CMK (cell line): ENCODE data around the gene PUS7L.
"Not testable (repeated sequence)": the region's sequence is repeated elsewhere in the genome, so short reads cannot be mapped to it uniquely, and the experiment has no call there.

Source experiments
- DNase-seq: peaks from one replicate; pipeline ENCODE4 v3.0.0-alpha.2; 2010; ENCODE audit warnings: low read depth

Gene PUS7L

GRCh38 chr12:43749016-43749415 lies 9.6 kb downstream of the PUS7L start:
- no peak for DNase-seq

DNA sequence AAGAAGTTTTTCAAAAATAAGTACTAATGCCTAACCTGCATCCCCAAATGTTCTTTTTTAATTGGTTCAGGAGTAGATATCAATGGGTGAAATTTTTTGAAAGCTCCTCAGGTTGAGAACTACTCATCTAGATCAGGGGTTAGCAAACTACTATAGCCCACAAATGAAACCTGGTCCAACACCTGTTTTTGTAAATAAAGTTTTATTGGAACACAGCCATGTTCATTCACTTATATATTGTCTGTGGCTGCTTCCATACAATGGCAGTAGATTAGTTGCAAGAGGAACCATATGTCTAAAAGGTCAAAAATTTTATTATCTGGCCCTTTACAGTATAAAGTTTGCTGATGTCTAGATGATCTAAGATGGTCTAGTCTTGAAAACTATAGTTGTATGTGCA lies 13.8 kb downstream of the PUS7L start:
- no peak for DNase-seq

GRCh38 chr12:43742106-43742505 lies 16.5 kb downstream of the PUS7L start:
- DNase-seq, result no peak

DNA sequence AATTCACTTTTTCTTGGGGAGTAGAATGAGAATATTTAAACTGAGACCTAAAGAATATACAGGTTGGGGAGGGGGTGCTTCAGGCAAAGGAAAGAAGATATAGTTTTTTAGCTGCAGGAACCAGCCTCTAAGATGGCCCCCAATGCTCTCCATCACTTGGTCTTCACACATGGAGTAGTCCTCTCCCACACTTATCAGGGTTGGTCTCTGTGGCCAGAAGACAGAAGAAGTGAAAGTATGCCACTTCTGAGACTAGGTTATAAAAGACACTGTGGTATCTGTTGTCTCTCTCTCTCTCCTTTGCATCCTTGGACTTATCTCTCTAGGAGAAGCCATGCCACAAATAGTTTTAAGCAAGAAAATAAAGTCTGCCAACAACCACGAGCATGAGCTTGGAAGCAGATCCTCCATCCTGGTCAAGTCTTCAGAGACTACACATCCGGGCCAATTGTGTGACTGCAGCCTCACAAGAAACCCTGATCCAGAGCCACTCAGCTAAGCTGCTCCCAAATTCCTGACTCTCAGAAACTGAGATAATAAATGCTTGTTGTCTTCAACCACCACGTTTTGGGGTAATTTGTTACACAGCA lies 18.0 kb downstream of the PUS7L start:
- no peak for DNase-seq

DNA sequence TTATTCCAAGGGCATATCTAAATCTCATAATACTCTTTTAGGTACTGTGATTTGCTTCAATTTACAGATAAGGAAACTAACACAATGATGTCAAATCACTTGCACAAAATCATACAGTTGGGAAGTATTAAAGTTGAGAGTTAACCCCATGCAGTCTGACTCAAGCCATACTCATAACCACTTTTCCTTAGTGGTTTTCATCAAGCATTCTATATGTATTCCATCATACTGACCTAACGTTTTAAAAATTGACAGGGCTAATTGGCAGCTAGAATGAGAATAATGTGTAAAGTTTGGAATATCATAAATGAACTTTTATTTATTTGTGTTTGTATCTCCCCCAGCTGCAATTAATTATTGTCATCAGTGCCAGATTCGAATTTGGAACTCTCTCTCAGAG lies 20.9 kb downstream of the PUS7L start:
- no peak for DNase-seq

GRCh38 chr12:43736927-43737440 lies 21.6 kb downstream of the PUS7L start:
- no peak for DNase-seq

GRCh38 chr12:43733687-43734086 lies 24.9 kb downstream of the PUS7L start:
- DNase-seq, result no peak

DNA sequence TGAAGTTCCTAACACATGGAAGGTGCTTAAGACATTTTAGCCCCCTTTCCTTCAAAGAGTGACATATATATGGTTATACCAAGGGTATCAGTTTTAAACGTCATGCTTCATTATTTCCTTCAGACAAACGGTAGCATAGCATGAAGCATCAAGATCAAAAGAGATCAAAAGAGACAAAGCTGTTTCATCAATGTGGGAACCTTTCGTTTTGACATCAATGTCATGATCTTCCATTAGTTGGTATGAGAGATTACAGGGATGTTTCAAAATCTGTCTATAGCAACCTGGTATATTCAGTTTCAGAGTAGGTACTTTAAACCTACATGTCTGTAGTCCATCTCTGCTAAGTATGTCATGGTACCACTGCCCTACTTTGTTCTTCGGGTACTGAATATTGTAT lies 28.3 kb downstream of the PUS7L start:
- no peak for DNase-seq

- no peak for DNase-seq
Observed at GRCh38 chr12:43728698-43729097, 29.9 kb downstream of the PUS7L start.

GRCh38 chr12:43728117-43728516 lies 30.5 kb downstream of the PUS7L start:
- DNase-seq, result no peak

DNA sequence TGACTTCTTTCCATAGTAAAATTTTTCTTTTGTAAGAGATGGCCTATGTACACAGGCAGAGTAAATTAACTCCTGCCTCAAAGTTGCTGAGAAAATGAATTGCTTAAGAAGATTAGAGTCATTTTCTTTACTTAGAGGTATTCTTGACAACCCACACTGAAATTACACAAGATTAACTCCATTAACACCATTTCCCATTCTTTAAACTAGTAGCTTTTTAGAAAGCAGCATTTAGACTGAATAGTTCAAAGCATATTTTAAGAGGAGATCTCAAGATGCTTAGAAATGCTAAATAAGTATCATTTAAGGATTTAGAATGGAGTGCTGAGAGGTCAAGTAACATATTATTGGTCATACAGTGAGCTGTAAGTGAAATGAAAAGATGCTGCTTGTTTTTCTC lies 35.5 kb downstream of the PUS7L start:
- DNase-seq, result no peak

DNA sequence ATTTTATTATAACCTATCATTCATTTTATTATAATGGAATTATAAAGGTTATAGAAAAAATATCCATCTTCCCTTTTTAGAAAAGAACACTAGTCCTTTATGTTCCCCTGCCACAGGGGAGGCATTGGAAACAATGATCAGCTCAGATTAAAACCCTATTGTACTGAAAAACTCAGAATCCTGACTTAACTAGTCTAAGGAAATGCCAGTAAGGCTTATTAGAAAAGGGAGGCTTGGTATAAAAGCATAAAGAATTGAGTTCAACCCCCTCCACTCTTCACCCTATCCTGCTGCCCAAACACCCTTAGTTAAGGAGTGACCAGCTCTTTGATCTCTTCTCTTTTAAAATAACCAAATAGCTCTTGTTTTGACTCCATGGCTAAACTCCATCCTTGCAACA lies 36.0 kb downstream of the PUS7L start:
- DNase-seq, result no peak

GRCh38 chr12:43711348-43711747 lies 47.2 kb downstream of the PUS7L start:
- no peak for DNase-seq

GRCh38 chr12:43703772-43704171 lies 54.8 kb downstream of the PUS7L start:
- not testable (repeated sequence) for DNase-seq

DNA sequence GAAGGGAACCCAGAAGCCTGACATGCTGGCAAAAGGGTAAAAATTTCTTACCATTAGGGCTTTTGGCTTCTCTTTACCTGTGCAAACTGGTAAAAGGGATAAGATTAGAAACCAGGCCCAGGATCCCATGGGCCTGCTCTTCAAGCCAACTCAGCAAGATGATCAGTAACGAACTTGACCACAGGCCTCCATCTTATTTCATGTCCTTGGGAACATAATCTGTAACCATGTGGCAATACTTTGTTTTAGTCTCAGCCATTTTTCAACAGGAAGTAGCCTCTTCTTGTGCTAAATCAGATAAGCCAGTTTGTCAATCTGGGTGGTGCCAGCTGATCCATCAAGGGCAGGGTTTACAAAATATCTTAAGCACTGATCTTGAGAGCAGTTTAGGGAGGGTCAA lies 57.4 kb downstream of the PUS7L start:
- DNase-seq, result peak; percentile 20

- DNase-seq, result no peak
Observed at GRCh38 chr12:43696154-43696553, 62.4 kb downstream of the PUS7L start.

DNA sequence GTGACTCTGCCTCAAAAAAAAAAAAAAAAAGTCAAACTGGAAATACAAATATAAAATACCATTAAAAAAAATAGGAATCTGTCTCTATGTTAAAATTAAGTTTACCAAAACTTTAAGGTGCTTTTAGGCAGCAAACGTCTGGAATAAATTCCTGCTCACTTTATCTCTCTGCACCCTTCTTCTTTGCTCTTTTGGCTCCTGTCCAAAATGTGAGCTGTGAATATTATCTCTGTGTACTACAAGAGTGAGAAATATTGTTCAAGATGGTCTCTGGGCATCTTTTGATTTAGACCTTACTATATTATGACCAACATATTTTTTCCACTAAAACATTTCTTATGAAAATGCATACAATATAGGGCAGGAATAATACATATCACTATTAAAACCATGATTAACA lies 63.7 kb downstream of the PUS7L start:
- DNase-seq, result no peak

DNA sequence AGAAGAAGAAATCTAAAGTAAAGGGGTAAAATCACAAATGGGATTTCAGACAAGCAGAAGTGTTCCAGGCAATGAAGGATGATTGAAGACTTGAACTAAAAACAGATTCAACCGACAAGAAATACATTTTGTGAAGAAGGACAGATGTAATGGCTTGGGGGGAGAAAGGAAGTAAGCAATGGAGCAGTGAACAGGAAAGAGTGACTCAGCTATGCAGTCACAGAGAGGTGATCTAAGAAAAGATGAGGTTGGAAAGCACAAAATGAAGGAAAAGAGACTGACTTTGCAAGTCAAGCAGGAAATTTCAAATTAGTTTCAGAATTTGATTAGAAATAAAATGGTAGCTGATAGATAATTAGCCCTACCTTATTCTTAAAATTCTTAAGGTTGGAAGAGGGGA lies 66.5 kb downstream of the PUS7L start:
- no peak for DNase-seq

DNA sequence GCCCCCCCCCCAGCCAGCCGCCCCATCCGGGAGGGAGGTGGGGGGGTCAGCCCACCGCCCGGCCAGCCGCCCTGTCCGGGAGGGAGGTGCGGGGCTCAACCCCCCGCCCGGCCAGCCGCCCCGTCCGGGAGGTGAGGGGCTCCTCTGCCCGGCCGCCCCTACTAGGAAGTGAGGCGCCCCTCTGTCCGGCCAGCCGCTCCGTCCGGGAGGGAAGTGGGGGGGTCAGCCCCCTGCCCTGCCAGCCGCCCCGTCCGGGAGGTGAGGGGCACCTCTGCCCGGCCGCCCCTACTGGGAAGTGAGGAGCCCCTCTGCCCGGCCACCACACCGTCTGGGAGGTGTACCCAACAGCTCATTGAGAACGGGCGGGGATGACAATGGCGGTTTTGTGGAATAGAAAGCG lies 73.1 kb downstream of the PUS7L start:
- not testable (repeated sequence) for DNase-seq

- peak; percentile 18 for DNase-seq
Observed at GRCh38 chr12:43676183-43676813, 82.3 kb downstream of the PUS7L start.

GRCh38 chr12:43675048-43675904 lies 83.3 kb downstream of the PUS7L start:
- DNase-seq, result no peak

GRCh38 chr12:43669373-43669772 lies 89.2 kb downstream of the PUS7L start:
- DNase-seq, result no peak
